ENCODE measurements around the gene PAX8. TPM values are rescaled to one million over a fixed set of nuclear protein-coding genes. Genes with fewer than 3 reads are reported as not detected.
A peak's percentile ranks its signal among the peaks of the same experiment; 100 is the strongest.

The PAX8 gene
- total and polyA plus RNA-seq, 4 donors, result 0.28 to 5.9 (median 2.3) TPM

GRCh38 chr2:113219092-113219441, 59.7 kb downstream of the PAX8 start:
- no peaks in the 10 kb centered on the region for H3K36me3 ChIP-seq (ENCODE audit: control insufficient read depth in 4 of 4, insufficient read depth in 4 of 4, low read length in 4 of 4)
- H3K4me1 ChIP-seq (ENCODE audit: control insufficient read depth in 5 of 5, insufficient read depth in 5 of 5, low read length in 5 of 5), result peaks cover 0 to 21% (median 0%) of the 10 kb centered on the region in 5 donors
- H3K27ac ChIP-seq (ENCODE audit: low read depth in 1 of 2, low read length in 1 of 2), result peak overlapping the region in 1 of 2 donors; percentile 21
- TF ChIP-seq CTCF (IDR thresholded peaks at IDR 0.05; ENCODE audit: control extremely low read depth, extremely low read depth), result no peak
- ATAC-seq (ENCODE audit: insufficient read depth, low FRiP score), result no peak
- no peaks in the 10 kb centered on the region for H3K9me3 ChIP-seq (ENCODE audit: control insufficient read depth in 4 of 4, insufficient read depth in 3 of 4, low read length in 3 of 4)
- DNase-seq, result no peak
- H3K27me3 ChIP-seq (ENCODE audit: control insufficient read depth in 3 of 3, insufficient read depth in 3 of 3, low read length in 2 of 3), result no peaks in the 10 kb centered on the region
- H3K9ac ChIP-seq (ENCODE audit: insufficient read depth in 1 of 2, low read length in 2 of 2), result no peak overlapping the region
- no peak overlapping the region for H3K4me3 ChIP-seq
- 96 to 98% methylated on average over 2 of the region's 2 CpGs for WGBS, 2 donors

DNA sequence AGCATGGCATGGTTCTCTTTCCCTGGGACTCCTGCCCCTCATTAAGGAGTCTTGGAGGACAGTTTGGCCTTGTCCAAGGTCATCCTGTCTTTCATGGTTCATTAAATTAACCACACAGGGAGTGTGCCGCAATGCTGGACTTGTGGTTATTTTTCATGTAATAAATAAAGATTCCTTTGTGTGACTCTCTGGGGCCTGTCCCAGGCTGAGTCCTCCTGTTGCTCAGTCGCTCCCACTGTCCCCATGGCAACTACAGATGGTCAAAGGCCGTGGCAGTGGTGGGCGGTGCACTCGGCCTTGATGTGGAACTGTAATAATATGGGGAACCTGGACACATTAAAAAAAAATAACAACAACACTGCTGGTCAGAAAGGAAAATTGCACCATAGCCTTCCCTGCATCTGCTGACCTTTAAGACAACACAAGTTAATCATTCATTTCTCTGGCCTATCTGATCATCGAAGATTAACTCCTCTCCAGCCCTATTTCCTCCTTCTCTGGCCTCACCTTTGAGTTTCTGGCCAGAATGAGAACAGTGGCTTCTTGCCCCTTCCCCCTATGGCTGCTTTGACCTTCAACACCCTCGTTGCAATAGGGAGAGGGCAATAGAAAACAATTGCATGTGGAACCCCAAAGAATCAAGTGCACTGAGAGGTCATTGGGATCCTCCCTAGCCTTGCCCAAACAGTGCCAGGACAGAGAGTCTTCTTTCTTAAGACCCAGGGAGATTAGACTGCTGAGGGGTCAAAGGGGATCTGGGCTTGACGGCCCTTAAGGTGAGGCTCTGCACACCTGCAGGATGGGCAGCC, 60.2 kb downstream of the PAX8 start:
- ATAC-seq (ENCODE audit: insufficient read depth, low FRiP score), result peak; percentile 64

DNA sequence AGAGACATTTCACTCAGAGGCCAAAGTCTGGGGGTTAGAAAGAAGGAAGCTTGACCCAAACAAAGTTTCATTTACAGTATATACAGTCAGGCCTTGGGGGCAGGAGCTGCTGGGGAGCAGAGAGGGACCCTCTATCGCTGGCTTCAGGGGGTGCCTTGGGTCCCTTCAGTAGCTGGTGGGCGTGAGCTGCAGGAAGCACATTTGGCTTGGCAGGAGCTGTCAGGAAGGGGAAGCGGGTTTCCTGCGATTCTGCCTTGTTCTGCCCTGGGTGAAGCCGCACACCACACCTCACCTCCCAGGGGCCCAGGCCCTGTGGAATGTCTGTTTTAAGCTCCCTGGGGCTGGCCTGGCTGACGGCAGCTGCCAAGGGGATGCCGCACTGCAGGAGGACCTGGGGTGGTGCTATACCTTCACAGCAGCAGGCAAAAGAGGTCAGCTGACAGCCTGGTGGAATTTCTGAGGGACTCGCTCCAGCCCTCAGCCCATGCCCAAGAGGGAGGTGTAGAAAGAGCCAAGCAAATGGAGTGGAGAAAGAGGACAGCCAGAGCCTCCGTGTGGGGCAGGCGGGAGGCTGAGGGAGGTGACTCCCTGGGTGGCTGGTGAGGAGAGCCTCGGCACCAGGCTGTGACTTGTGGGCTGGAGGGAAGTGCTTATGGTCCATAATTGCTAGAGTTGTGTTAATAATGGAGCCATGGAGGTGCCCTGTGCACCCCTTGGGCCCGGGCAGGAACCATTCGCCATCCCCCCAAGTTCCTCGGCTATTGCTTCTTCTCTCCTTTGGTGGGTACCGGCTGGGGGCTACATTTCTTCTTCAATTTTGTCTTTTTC, 61.1 kb downstream of the PAX8 start:
- TF ChIP-seq CTCF (IDR thresholded peaks at IDR 0.05; ENCODE audit: control extremely low read depth, extremely low read depth), result no peak
- H3K9ac ChIP-seq (ENCODE audit: insufficient read depth in 1 of 2, low read length in 2 of 2), result no peak overlapping the region
- no peaks in the 10 kb centered on the region for H3K36me3 ChIP-seq (ENCODE audit: control insufficient read depth in 4 of 4, insufficient read depth in 4 of 4, low read length in 4 of 4)
- WGBS, 2 donors, result 44 to 59% methylated on average over 15 of the region's 15 CpGs
- H3K4me3 ChIP-seq, result no peak overlapping the region
- H3K27me3 ChIP-seq (ENCODE audit: control insufficient read depth in 3 of 3, insufficient read depth in 3 of 3, low read length in 2 of 3), result no peaks in the 10 kb centered on the region
- H3K27ac ChIP-seq (ENCODE audit: low read depth in 1 of 2, low read length in 1 of 2), result peak overlapping the region; percentile 26 to 63
- ATAC-seq (ENCODE audit: insufficient read depth, low FRiP score) (no peak), DNase-seq (peak in 2 of 3 donors; percentile 57 to 62)
- no peaks in the 10 kb centered on the region for H3K9me3 ChIP-seq (ENCODE audit: control insufficient read depth in 4 of 4, insufficient read depth in 3 of 4, low read length in 3 of 4)
- peaks cover 0 to 26% (median 4%) of the 10 kb centered on the region in 5 donors for H3K4me1 ChIP-seq (ENCODE audit: control insufficient read depth in 5 of 5, insufficient read depth in 5 of 5, low read length in 5 of 5)

More for the DNA sequence above, 60.2 kb downstream of the PAX8 start:
- peaks cover 0 to 21% (median 0%) of the 10 kb centered on the region in 5 donors for H3K4me1 ChIP-seq (ENCODE audit: control insufficient read depth in 5 of 5, insufficient read depth in 5 of 5, low read length in 5 of 5)
- DNase-seq, result no peak
- no peaks in the 10 kb centered on the region for H3K27me3 ChIP-seq (ENCODE audit: control insufficient read depth in 3 of 3, insufficient read depth in 3 of 3, low read length in 2 of 3)
- 65 to 68% methylated on average over 8 of the region's 8 CpGs for WGBS, 2 donors
- no peak overlapping the region for H3K9ac ChIP-seq (ENCODE audit: insufficient read depth in 1 of 2, low read length in 2 of 2)
- no peak overlapping the region for H3K4me3 ChIP-seq
- no peak for TF ChIP-seq CTCF (IDR thresholded peaks at IDR 0.05; ENCODE audit: control extremely low read depth, extremely low read depth)
- H3K9me3 ChIP-seq (ENCODE audit: control insufficient read depth in 4 of 4, insufficient read depth in 3 of 4, low read length in 3 of 4), result no peaks in the 10 kb centered on the region
- no peaks in the 10 kb centered on the region for H3K36me3 ChIP-seq (ENCODE audit: control insufficient read depth in 4 of 4, insufficient read depth in 4 of 4, low read length in 4 of 4)
- H3K27ac ChIP-seq (ENCODE audit: low read depth in 1 of 2, low read length in 1 of 2), result peak overlapping the region; percentile 26 to 63
